HepG2 (cell line): ENCODE measurements around the gene AGPAT2. TPM values are rescaled to one million over a fixed set of nuclear protein-coding genes. Genes with fewer than 3 reads are reported as not detected.

Experiments
- AGO2 ChIP-seq: fragments of 200-400 bp; formaldehyde crosslinking; optimal IDR thresholded peaks from 2 replicates; pipeline ENCODE3; 2017; ENCODE audit warnings: mild to moderate bottlenecking, low read depth, low read length, moderate library complexity
- HNF4A ChIP-seq: sonication (generic); formaldehyde crosslinking; IDR thresholded peaks from 2 replicates; pipeline ENCODE4 v1.4.0; 2020; ENCODE audit warnings: missing genetic modification reagents
- HOXA3 ChIP-seq: sonication (generic); formaldehyde crosslinking; IDR thresholded peaks from 2 replicates; pipeline ENCODE4 v1.5.0; 2020; ENCODE audit warnings: missing genetic modification reagents
- KLF6 ChIP-seq: IDR thresholded peaks from 2 replicates; pipeline ENCODE4 v1.8.0; 2016; ENCODE audit warnings: missing biosample characterization, missing genetic modification reagents
- MYC ChIP-seq: sonication (generic); formaldehyde crosslinking; IDR thresholded peaks from 2 replicates; pipeline ENCODE4 v1.9.0; 2021; ENCODE audit warnings: missing genetic modification reagents, borderline replicate concordance
- NCOA2 ChIP-seq: sonication (generic); formaldehyde crosslinking; IDR thresholded peaks from 2 replicates; pipeline ENCODE4 v1.8.0; 2022; ENCODE audit warnings: inconsistent platforms
- NFE2 ChIP-seq: sonication (generic); formaldehyde crosslinking; IDR thresholded peaks from 2 replicates; pipeline ENCODE4 v1.4.0; 2020; ENCODE audit warnings: missing genetic modification reagents
- POLR2AphosphoS2 ChIP-seq: IDR thresholded peaks from 2 replicates; pipeline ENCODE4 v1.6.1; 2011; ENCODE audit warnings: low read depth, low read length, improper control_type of control experiment
- REPIN1 ChIP-seq: sonication (generic); formaldehyde crosslinking; IDR thresholded peaks from 2 replicates; pipeline ENCODE4 v1.8.0; 2022; ENCODE audit warnings: missing genetic modification reagents, low read depth, mild to moderate bottlenecking, borderline replicate concordance
- SATB2 ChIP-seq: sonication (generic); formaldehyde crosslinking; IDR thresholded peaks from 2 replicates; pipeline ENCODE4 v1.5.0; 2020; ENCODE audit warnings: missing genetic modification reagents
- TEAD2 ChIP-seq: sonication (generic); formaldehyde crosslinking; IDR thresholded peaks from 2 replicates; pipeline ENCODE4 v1.9.0; 2021; ENCODE audit warnings: missing genetic modification reagents
- TOPORS ChIP-seq: sonication (generic); formaldehyde crosslinking; IDR thresholded peaks from 2 replicates; pipeline ENCODE4 v1.8.0; 2023; ENCODE audit warnings: mild to moderate bottlenecking, missing genetic modification reagents
- U2AF2 ChIP-seq: fragments of 200-400 bp; formaldehyde crosslinking; IDR thresholded peaks from 2 replicates; pipeline ENCODE4 v1.6.1; 2017; ENCODE audit warnings: low read depth, mild to moderate bottlenecking, low read length
- ZBTB7A ChIP-seq: sonication (generic); formaldehyde crosslinking; IDR thresholded peaks from 2 replicates; pipeline ENCODE4 v1.8.0; 2022; ENCODE audit warnings: mild to moderate bottlenecking, missing genetic modification reagents
- ZFP37 ChIP-seq: sonication (generic); formaldehyde crosslinking; IDR thresholded peaks from 2 replicates; pipeline ENCODE4 v1.4.0; 2020; ENCODE audit warnings: missing genetic modification reagents, borderline replicate concordance
- ZNF24 ChIP-seq: fragments of 450-650 bp; IDR thresholded peaks from 2 replicates; pipeline ENCODE4 v1.6.1; 2017; ENCODE audit warnings: antibody characterized with exemption, mild to moderate bottlenecking
- ZNF335 ChIP-seq: sonication (generic); formaldehyde crosslinking; IDR thresholded peaks from 2 replicates; pipeline ENCODE4 v1.4.0; 2020; ENCODE audit warnings: missing genetic modification reagents
- ZNF746 ChIP-seq: sonication (generic); formaldehyde crosslinking; IDR thresholded peaks from 2 replicates; pipeline ENCODE4 v1.8.0; 2022; ENCODE audit warnings: mild to moderate bottlenecking, missing genetic modification reagents
- ZNF788 ChIP-seq: sonication (generic); formaldehyde crosslinking; IDR thresholded peaks from 2 replicates; pipeline ENCODE4 v1.5.0; 2020; ENCODE audit warnings: mild to moderate bottlenecking, missing genetic modification reagents, borderline replicate concordance
- ZNF816 ChIP-seq: sonication (generic); formaldehyde crosslinking; IDR thresholded peaks from 2 replicates; pipeline ENCODE4 v1.8.0; 2022; ENCODE audit warnings: missing genetic modification reagents, mild to moderate bottlenecking, borderline replicate concordance
- polyA plus RNA-seq, 8 experiments: library from polyadenylated mRNA; depleted of rRNA in 3 of 8; stranded (reverse) in 7 of 8; unstranded in 1 of 8; fragments of >200 nt; fragmentation: Illumina TruSeq in 4 of 8; extraction: Trizol in 4 of 8; gene quantifications; 2 replicates each; pipeline versions ENCODE4 v1.2.1 to v1.2.3, GENCODE V29; 2011 to 2016; ENCODE audit warnings: low read depth in 4 of 8, missing spikeins in 1 of 8, mixed read lengths in 1 of 8; ENCODE audit not compliant: insufficient read depth in 1 of 8
- total RNA-seq, 5 experiments: library from RNA; depleted of rRNA; stranded (reverse); fragments of >200 nt; fragmentation: Illumina TruSeq; extraction: Trizol; gene quantifications; 2 replicates each; pipeline ENCODE4 v1.2.3, GENCODE V29; 2016; ENCODE audit warnings: low read depth in 1 of 5
- TF ChIP-seq, protein P1 (sequence below): sonication (generic); formaldehyde crosslinking; IDR thresholded peaks from 2 replicates; pipeline ENCODE4 v1.4.0; 2020; ENCODE audit warnings: missing genetic modification reagents
- TF ChIP-seq, protein P2 (sequence below): IDR thresholded peaks from 2 replicates; pipeline ENCODE4 v1.6.1; 2016; ENCODE audit warnings: missing genetic modification reagents, missing compliant biosample characterization
- TF ChIP-seq, protein P3 (sequence below): IDR thresholded peaks from 2 replicates; pipeline ENCODE4 v1.6.1; 2012; ENCODE audit warnings: low read depth, low read length, improper control_type of control experiment
- TF ChIP-seq, protein P4 (sequence below): sonication (generic); formaldehyde crosslinking; IDR thresholded peaks from 2 replicates; pipeline ENCODE4 v1.8.0; 2022; ENCODE audit warnings: low read depth, missing genetic modification reagents
- TF ChIP-seq, protein P5 (sequence below): sonication (generic); formaldehyde crosslinking; IDR thresholded peaks from 2 replicates; pipeline ENCODE4 v1.5.0; 2020; ENCODE audit warnings: mild to moderate bottlenecking, missing genetic modification reagents

AGPAT2 gene
- total and polyA plus RNA-seq, 2 of the 13 experiments (the other 11 are each of a cell fraction or from before 2014, with no cell fraction given), result 3.9 to 25.8 TPM

DNA sequence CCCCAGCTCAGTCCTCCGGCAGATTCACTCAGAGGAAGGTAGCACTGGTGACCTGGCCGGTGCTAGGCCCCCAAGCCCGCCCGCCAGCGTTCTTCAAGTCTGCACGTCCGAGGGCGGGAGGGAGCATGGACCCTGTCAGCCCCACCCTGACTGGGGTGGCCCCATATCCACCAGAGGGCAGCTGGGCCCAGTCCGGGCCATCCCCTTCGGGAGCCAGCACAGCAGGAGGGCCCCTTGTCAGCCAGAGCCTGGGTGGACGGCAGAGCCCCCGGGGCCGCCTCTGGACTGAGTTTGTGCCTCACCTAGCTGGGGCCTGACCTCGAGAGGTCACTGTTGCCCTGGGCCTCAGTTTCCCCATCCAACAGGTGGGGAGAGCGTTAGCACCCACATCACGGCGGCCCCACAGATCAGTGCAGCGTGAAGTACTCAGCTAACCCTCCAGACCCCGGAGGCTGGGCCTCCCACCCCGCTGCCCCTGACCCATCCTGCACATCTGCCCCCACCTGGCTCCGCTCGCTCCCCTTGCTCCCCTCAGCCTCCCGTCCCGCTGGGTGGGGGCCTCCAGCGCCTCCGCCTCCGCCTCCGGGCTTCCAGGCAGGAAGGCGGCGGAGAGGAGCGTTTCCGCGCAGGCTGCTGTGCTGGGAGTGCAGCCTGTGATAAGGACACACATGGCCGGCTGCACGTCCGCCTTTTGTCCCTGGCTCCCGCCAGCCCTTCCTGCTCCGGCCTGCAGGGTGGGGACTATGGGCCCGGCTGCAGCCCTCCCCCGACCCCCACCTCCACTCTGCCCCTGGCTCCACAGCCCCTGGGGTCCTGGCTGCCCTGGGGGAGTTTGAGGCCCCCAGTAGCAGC lies 41.1 kb downstream of the AGPAT2 start (continued):
- TF ChIP-seq, protein P1, sequence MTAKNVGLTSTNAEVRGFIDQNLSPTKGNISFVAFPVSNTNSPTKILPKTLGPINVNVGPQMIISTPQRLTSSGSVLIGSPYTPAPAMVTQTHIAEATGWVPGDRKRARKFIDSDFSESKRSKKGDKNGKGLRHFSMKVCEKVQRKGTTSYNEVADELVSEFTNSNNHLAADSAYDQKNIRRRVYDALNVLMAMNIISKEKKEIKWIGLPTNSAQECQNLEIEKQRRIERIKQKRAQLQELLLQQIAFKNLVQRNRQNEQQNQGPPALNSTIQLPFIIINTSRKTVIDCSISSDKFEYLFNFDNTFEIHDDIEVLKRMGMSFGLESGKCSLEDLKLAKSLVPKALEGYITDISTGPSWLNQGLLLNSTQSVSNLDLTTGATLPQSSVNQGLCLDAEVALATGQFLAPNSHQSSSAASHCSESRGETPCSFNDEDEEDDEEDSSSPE, result no peak
- TF ChIP-seq TOPORS (CRISPR knock-in tag) (no peak), NCOA2 (no peak), HNF4A (CRISPR knock-in tag) (no peak), REPIN1 (CRISPR knock-in tag) (no peak), ZNF24 (no peak), ZBTB7A (CRISPR knock-in tag) (0 out of 2 replicates have a peak, but pooled peaks have one; percentile 53), ZFP37 (CRISPR knock-in tag) (no peak), ZNF746 (CRISPR knock-in tag) (no peak), AGO2 (no peak), ZNF335 (CRISPR knock-in tag) (no peak), HOXA3 (CRISPR knock-in tag) (no peak; the same call in 1 of the 2 replicates), NFE2 (CRISPR knock-in tag) (no peak), SATB2 (no peak), TEAD2 (CRISPR knock-in tag) (no peak), ZNF816 (CRISPR knock-in tag) (no peak), MYC (CRISPR knock-in tag) (peak; percentile 59; the same call in 1 of the 2 replicates), POLR2AphosphoS2 (no peak), ZNF788 (CRISPR knock-in tag) (no peak), KLF6 (CRISPR knock-in tag) (no peak), U2AF2 (no peak)
- TF ChIP-seq, protein P2, sequence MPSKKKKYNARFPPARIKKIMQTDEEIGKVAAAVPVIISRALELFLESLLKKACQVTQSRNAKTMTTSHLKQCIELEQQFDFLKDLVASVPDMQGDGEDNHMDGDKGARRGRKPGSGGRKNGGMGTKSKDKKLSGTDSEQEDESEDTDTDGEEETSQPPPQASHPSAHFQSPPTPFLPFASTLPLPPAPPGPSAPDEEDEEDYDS (CRISPR knock-in tag), result 0 out of 2 replicates have a peak, but pooled peaks have one; percentile 25
- TF ChIP-seq, protein P3, sequence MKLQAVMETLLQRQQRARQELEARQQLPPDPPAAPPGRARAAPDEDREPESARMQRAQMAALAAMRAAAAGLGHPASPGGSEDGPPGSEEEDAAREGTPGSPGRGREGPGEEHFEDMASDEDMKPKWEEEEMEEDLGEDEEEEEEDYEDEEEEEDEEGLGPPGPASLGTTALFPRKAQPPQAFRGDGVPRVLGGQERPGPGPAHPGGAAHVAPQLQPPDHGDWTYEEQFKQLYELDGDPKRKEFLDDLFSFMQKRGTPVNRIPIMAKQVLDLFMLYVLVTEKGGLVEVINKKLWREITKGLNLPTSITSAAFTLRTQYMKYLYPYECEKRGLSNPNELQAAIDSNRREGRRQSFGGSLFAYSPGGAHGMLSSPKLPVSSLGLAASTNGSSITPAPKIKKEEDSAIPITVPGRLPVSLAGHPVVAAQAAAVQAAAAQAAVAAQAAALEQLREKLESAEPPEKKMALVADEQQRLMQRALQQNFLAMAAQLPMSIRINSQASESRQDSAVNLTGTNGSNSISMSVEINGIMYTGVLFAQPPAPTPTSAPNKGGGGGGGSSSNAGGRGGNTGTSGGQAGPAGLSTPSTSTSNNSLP, result no peak
- TF ChIP-seq, protein P4, sequence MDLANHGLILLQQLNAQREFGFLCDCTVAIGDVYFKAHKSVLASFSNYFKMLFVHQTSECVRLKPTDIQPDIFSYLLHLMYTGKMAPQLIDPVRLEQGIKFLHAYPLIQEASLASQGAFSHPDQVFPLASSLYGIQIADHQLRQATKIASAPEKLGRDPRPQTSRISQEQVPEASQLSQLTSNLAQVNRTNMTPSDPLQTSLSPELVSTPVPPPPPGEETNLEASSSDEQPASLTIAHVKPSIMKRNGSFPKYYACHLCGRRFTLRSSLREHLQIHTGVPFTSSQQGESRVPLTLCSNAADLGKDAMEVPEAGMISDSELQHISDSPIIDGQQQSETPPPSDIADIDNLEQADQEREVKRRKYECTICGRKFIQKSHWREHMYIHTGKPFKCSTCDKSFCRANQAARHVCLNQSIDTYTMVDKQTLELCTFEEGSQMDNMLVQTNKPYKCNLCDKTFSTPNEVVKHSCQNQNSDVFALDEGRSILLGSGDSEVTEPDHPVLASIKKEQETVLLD, result no peak
- TF ChIP-seq, protein P5, sequence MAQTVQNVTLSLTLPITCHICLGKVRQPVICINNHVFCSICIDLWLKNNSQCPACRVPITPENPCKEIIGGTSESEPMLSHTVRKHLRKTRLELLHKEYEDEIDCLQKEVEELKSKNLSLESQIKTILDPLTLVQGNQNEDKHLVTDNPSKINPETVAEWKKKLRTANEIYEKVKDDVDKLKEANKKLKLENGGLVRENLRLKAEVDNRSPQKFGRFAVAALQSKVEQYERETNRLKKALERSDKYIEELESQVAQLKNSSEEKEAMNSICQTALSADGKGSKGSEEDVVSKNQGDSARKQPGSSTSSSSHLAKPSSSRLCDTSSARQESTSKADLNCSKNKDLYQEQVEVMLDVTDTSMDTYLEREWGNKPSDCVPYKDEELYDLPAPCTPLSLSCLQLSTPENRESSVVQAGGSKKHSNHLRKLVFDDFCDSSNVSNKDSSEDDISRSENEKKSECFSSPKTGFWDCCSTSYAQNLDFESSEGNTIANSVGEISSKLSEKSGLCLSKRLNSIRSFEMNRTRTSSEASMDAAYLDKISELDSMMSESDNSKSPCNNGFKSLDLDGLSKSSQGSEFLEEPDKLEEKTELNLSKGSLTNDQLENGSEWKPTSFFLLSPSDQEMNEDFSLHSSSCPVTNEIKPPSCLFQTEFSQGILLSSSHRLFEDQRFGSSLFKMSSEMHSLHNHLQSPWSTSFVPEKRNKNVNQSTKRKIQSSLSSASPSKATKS (CRISPR knock-in tag), result no peak
